HCT116 (cell line): ENCODE data around the gene TMEM61. TPM values are rescaled to one million over a fixed set of nuclear protein-coding genes. Genes with fewer than 3 reads are reported as not detected.

Experiments used
- ATAC-seq: fragments of 200-7000 bp; cut with Tn5 transposase; 2 replicates; pipeline ENCODE4 v1.9.1; 2020; ENCODE audit warnings: mild to moderate bottlenecking, moderate library complexity
- BruUV-seq: library from RNA; stranded (reverse); fragments of 400-500 nt; replicated peaks from 2 replicates; lab custom pipeline; 2021; lab: Mats Ljungman, UMichigan
- CTCF ChIA-PET: fragments of 300-600 bp; sonication (Branson Sonifier 250); formaldehyde crosslinking; loops from one replicate; lab custom pipeline; 2021; ENCODE audit warnings: antibody characterized with exemption; lab: Charles Lee
- POLR2A ChIA-PET: fragments of 300-600, 350-600 bp; sonication (Branson Sonifier 250); formaldehyde crosslinking; loops from one replicate; lab custom pipeline; 2021; ENCODE audit warnings: antibody characterized with exemption; lab: Charles Lee
- RAD21 ChIA-PET, 2 experiments: fragments of 300-600 bp; sonication (Branson Sonifier 250); formaldehyde crosslinking; loops; one replicate each; lab custom pipeline; 2023; ENCODE audit warnings: low total read pairs in 2 of 2; ENCODE audit not compliant: uncharacterized antibody in 2 of 2, unreplicated experiment in 2 of 2, low non-redundant PET in 1 of 2; lab: Charles Lee
- DNase-seq: peaks from one replicate; pipeline ENCODE4 v3.0.0-alpha.2; 2010; ENCODE audit warnings: low read depth, low spot score
- H2AFZ ChIP-seq: fragments of 200-600 bp; shearing (Covaris generic), sonication (generic); 2 replicates; pipeline ENCODE4 v1.6.1; 2017; ENCODE audit warnings: low read depth, mixed run types, mixed read lengths, antibody characterized with exemption, low read length; ENCODE audit not compliant: poor library complexity, severe bottlenecking
- H3K27ac ChIP-seq: 2 replicates; pipeline ENCODE4 v1.5.1; 2012; ENCODE audit warnings: low read depth, low read length
- H3K27me3 ChIP-seq: fragments of 200-600 bp; sonication (generic); 2 replicates; pipeline ENCODE4 v1.6.1; 2016; ENCODE audit warnings: mixed run types, low read length, mixed read lengths; ENCODE audit not compliant: insufficient read depth
- H3K36me3 ChIP-seq, 2 experiments: fragments of 200-500 bp in 1 of 2; fragments of 200-600 bp in 1 of 2; sonication (Bioruptor generic) in 1 of 2; sonication (generic) in 1 of 2; 2 replicates each; pipeline versions ENCODE4 v1.5.1 to v1.6.1; 2014 to 2016; ENCODE audit warnings: low read length in 2 of 2, inconsistent platforms in 1 of 2, mixed read lengths in 1 of 2, mixed run types in 1 of 2; ENCODE audit not compliant: insufficient read depth in 2 of 2, control insufficient read depth in 1 of 2
- H3K4me1 ChIP-seq, 2 experiments: fragments of 200-600 bp in 1 of 2; sonication (generic) in 1 of 2; 2 replicates each; pipeline versions ENCODE4 v1.5.1 to v1.6.1; 2012 to 2017; ENCODE audit warnings: low read length in 2 of 2, inconsistent platforms in 1 of 2, mild to moderate bottlenecking in 1 of 2, mixed read lengths in 1 of 2, mixed run types in 1 of 2, moderate library complexity in 1 of 2; ENCODE audit not compliant: insufficient read depth in 2 of 2, control insufficient read depth in 1 of 2
- H3K4me2 ChIP-seq: fragments of 200-600 bp; sonication (generic); 2 replicates; pipeline ENCODE4 v1.6.1; 2017; ENCODE audit warnings: mixed run types, low read length, mixed read lengths
- H3K4me3 ChIP-seq, 2 experiments: fragments of 200-600 bp in 1 of 2; sonication (generic) in 1 of 2; replicated peaks in 1 of 2; 2 replicates each; pipeline ENCODE4 v1.5.1; 2011 to 2016; ENCODE audit warnings: low read length in 2 of 2, control low read depth in 1 of 2, low read depth in 1 of 2, mild to moderate bottlenecking in 1 of 2, mixed read lengths in 1 of 2, mixed run types in 1 of 2
- H3K79me2 ChIP-seq: fragments of 200-600 bp; sonication (generic); 2 replicates; pipeline ENCODE4 v1.6.1; 2017; ENCODE audit warnings: mild to moderate bottlenecking, mixed run types, low read length, moderate library complexity, mixed read lengths; ENCODE audit not compliant: insufficient read depth
- H3K9ac ChIP-seq: fragments of 200-600 bp; sonication (generic); 2 replicates; pipeline ENCODE4 v1.6.1; 2016; ENCODE audit warnings: low read length, mixed read lengths
- H3K9me2 ChIP-seq: fragments of 200-600 bp; sonication (generic), shearing (Covaris generic); 2 replicates; pipeline ENCODE4 v1.6.1; 2017; ENCODE audit warnings: mixed run types, mild to moderate bottlenecking, moderate library complexity; ENCODE audit not compliant: insufficient read depth
- H3K9me3 ChIP-seq, 2 experiments: fragments of 200-500 bp in 1 of 2; fragments of 200-600 bp in 1 of 2; sonication (Bioruptor generic) in 1 of 2; sonication (generic) in 1 of 2; 2 replicates each; pipeline ENCODE4 v1.6.1; 2014 to 2017; ENCODE audit warnings: low read length in 2 of 2, mixed read lengths in 2 of 2, inconsistent platforms in 1 of 2, low read depth in 1 of 2, mild to moderate bottlenecking in 1 of 2, mixed run types in 1 of 2, moderate library complexity in 1 of 2; ENCODE audit not compliant: control insufficient read depth in 1 of 2, insufficient read depth in 1 of 2
- H4K20me1 ChIP-seq: fragments of 200-600 bp; sonication (generic), shearing (Covaris generic); 2 replicates; pipeline ENCODE4 v1.6.1; 2017; ENCODE audit warnings: mixed run types, mild to moderate bottlenecking, moderate library complexity; ENCODE audit not compliant: insufficient read depth
- CBX3 ChIP-seq: IDR thresholded peaks from 2 replicates; pipeline ENCODE4 v1.6.1; 2012; ENCODE audit warnings: low read depth
- EGR1 ChIP-seq: IDR thresholded peaks from 2 replicates; pipeline ENCODE4 v1.6.1; 2012; ENCODE audit warnings: low read depth
- ELF1 ChIP-seq: IDR thresholded peaks from 2 replicates; pipeline ENCODE4 v1.6.1; 2012; ENCODE audit warnings: low read depth, borderline replicate concordance
- EZH2 ChIP-seq: fragments of 200-600 bp; sonication (generic); IDR thresholded peaks from 2 replicates; pipeline ENCODE4 v1.6.1; 2017; ENCODE audit warnings: antibody characterized with exemption, mixed run types
- EZH2phosphoT487 ChIP-seq: fragments of 200-600 bp; IDR thresholded peaks from 2 replicates; pipeline ENCODE4 v1.6.1; 2018; ENCODE audit warnings: antibody characterized with exemption, borderline replicate concordance
- FOSL1 ChIP-seq: IDR thresholded peaks from 2 replicates; pipeline ENCODE4 v1.6.1; 2012; ENCODE audit warnings: low read depth
- JUND ChIP-seq: IDR thresholded peaks from 2 replicates; pipeline ENCODE4 v1.6.1; 2012
- POLR2AphosphoS5 ChIP-seq: IDR thresholded peaks from 2 replicates; pipeline ENCODE4 v1.6.1; 2011; ENCODE audit warnings: mild to moderate bottlenecking, low read depth, low read length, moderate library complexity
- RAD21 ChIP-seq: IDR thresholded peaks from 2 replicates; pipeline ENCODE4 v1.6.1; 2012; ENCODE audit warnings: low read depth, mild to moderate bottlenecking
- REST ChIP-seq: IDR thresholded peaks from 2 replicates; pipeline ENCODE4 v1.6.1; 2012; ENCODE audit warnings: low read depth
- SIN3A ChIP-seq: IDR thresholded peaks from 2 replicates; pipeline ENCODE4 v1.6.1; 2012; ENCODE audit warnings: low read depth
- SP1 ChIP-seq: IDR thresholded peaks from 2 replicates; pipeline ENCODE4 v1.6.1; 2012; ENCODE audit warnings: low read depth
- SRF ChIP-seq: IDR thresholded peaks from 2 replicates; pipeline ENCODE4 v1.6.1; 2012; ENCODE audit warnings: low read depth
- TCF7L2 ChIP-seq: IDR thresholded peaks from 2 replicates; pipeline ENCODE4 v1.7.0; 2011; ENCODE audit warnings: borderline replicate concordance, inconsistent platforms; ENCODE audit not compliant: insufficient read depth, insufficient read length; ENCODE audit errors: extremely low read depth
- YY1 ChIP-seq: IDR thresholded peaks from 2 replicates; pipeline ENCODE4 v1.6.1; 2011; ENCODE audit warnings: low read length, low read depth, moderate library complexity, mild to moderate bottlenecking; ENCODE audit not compliant: insufficient replicate concordance; ENCODE audit errors: extremely low read depth
- ZFX ChIP-seq: fragments of 450-650 bp; IDR thresholded peaks from 2 replicates; pipeline ENCODE4 v1.6.1; 2017
- ZNF274 ChIP-seq: fragments of 200-500 bp; sonication (Bioruptor generic); IDR thresholded peaks from 2 replicates; pipeline ENCODE4 v1.6.1; 2014; ENCODE audit warnings: mild to moderate bottlenecking, low read depth, low read length, inconsistent platforms
- intact Hi-C: fragments of 100-400 bp; cut with micrococcal nuclease; formaldehyde crosslinking; loops from 2 replicates; pipeline ENCODE4 v1.10.0; 2022
- total RNA-seq: library from RNA; stranded (reverse); gene quantifications from one replicate; pipeline ENCODE4 v1.2.1, GENCODE V29; 2021; ENCODE audit not compliant: unreplicated experiment
- TF ChIP-seq, protein P1 (sequence below), 3 experiments: fragments of 200-600 bp in 1 of 3; sonication (generic) in 1 of 3; IDR thresholded peaks in 2 of 3; conservative IDR thresholded peaks in 1 of 3; 2 replicates each; pipeline ENCODE4 v1.5.1; 2012 to 2017; ENCODE audit warnings: low read depth in 2 of 3, low read length in 2 of 3, antibody characterized with exemption in 1 of 3, borderline replicate concordance in 1 of 3, control low read depth in 1 of 3, mild to moderate bottlenecking in 1 of 3, mixed read lengths in 1 of 3, mixed run types in 1 of 3, moderate library complexity in 1 of 3; ENCODE audit not compliant: insufficient read depth in 1 of 3
- TF ChIP-seq, protein P2 (sequence below): IDR thresholded peaks from 2 replicates; pipeline ENCODE4 v1.6.1; 2012
- TF ChIP-seq, protein P3 (sequence below): IDR thresholded peaks from 2 replicates; pipeline ENCODE4 v1.6.1; 2012

The TMEM61 gene
- total RNA-seq, 1 experiment from 2014 or later = 4.4 TPM

DNA sequence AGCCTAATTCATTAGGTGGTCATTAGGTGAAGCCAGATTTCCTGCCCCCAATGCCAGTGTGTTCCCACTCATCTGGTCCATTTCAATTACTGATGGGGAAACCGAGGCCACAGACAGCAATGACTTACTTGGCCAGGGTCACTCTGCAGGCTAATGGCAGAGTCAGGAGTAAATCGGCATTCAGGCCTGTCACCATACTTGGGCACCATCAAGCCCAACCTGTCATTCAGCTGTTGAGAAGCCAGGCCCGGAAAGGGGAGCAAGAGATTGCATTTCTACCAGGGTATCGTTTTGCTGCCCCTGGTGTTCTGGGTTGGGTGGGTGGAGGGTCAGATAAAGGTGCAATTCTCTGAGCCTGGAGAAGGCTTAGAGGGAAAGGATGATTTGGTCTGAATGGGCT lies 8.0 kb upstream of the TMEM61 start:
- H3K4me3 ChIP-seq = no peak overlapping the region
- intact Hi-C loops = no loop called here
- H3K27ac ChIP-seq = no peak overlapping the region
- H4K20me1 ChIP-seq = no peaks in the 10 kb centered on the region
- no peak overlapping the region for H2AFZ ChIP-seq
- RAD21 ChIA-PET = interaction anchor here in 1 of 2 experiments (1.5 kb wide), 1 partner anchor 22 kb away, joined by 6 read pairs; no protein-coding TSS in a partner anchor
- DNase-seq = no peak
- no peaks in the 10 kb centered on the region for H3K9me3 ChIP-seq
- H3K4me2 ChIP-seq = 0 out of 2 replicates have a peak overlapping the region, but pooled peaks have one; percentile 10
- CTCF ChIA-PET = interaction anchor here (1.0 to 2.0 kb wide), 5 partner anchors 22 to 50 kb away, joined by 4 to 11 read pairs (median 7); no protein-coding TSS in a partner anchor
- POLR2A ChIA-PET = no interaction called here
- TF ChIP-seq ZFX = no peak
- no peak for TF ChIP-seq ELF1
- no peak for TF ChIP-seq ZNF274
- no peak for TF ChIP-seq EGR1
- no peak for TF ChIP-seq REST
- no peak for TF ChIP-seq TCF7L2
- TF ChIP-seq FOSL1 = no peak
- no peak for TF ChIP-seq EZH2phosphoT487
- TF ChIP-seq POLR2AphosphoS5 = no peak
- no peak for TF ChIP-seq JUND
- TF ChIP-seq RAD21 = no peak
- TF ChIP-seq SRF = no peak
- TF ChIP-seq, protein P1, sequence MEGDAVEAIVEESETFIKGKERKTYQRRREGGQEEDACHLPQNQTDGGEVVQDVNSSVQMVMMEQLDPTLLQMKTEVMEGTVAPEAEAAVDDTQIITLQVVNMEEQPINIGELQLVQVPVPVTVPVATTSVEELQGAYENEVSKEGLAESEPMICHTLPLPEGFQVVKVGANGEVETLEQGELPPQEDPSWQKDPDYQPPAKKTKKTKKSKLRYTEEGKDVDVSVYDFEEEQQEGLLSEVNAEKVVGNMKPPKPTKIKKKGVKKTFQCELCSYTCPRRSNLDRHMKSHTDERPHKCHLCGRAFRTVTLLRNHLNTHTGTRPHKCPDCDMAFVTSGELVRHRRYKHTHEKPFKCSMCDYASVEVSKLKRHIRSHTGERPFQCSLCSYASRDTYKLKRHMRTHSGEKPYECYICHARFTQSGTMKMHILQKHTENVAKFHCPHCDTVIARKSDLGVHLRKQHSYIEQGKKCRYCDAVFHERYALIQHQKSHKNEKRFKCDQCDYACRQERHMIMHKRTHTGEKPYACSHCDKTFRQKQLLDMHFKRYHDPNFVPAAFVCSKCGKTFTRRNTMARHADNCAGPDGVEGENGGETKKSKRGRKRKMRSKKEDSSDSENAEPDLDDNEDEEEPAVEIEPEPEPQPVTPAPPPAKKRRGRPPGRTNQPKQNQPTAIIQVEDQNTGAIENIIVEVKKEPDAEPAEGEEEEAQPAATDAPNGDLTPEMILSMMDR (IDR thresholded peaks at IDR 0.05 in 2 of 3, conservative IDR thresholded peaks at IDR 0.05 in 1 of 3; ENCODE audit: borderline replicate concordance in 1 of 3, insufficient read depth in 1 of 3, low read depth in 2 of 3, low read length in 2 of 3) = no peak
- no peak for TF ChIP-seq EZH2
- no peak for TF ChIP-seq SP1
- TF ChIP-seq, protein P2, sequence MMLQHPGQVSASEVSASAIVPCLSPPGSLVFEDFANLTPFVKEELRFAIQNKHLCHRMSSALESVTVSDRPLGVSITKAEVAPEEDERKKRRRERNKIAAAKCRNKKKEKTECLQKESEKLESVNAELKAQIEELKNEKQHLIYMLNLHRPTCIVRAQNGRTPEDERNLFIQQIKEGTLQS = no peak
- TF ChIP-seq, protein P3, sequence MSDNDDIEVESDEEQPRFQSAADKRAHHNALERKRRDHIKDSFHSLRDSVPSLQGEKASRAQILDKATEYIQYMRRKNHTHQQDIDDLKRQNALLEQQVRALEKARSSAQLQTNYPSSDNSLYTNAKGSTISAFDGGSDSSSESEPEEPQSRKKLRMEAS = no peak
- no peak for TF ChIP-seq CBX3
- no peak for TF ChIP-seq SIN3A
- no peak for TF ChIP-seq YY1
- TF ChIP-seq, all 23 proteins: peak for 0
- H3K36me3 ChIP-seq = no peaks in the 10 kb centered on the region
- no peaks in the 10 kb centered on the region for H3K79me2 ChIP-seq
- peaks cover 15 to 51% of the 10 kb centered on the region in 2 experiments for H3K4me1 ChIP-seq
- H3K9me2 ChIP-seq = no peaks in the 10 kb centered on the region
- no peak for ATAC-seq
- no peaks in the 10 kb centered on the region for H3K27me3 ChIP-seq
- H3K9ac ChIP-seq = no peak overlapping the region
- no TSS peak for BruUV-seq
